ENCODE data around the gene SLC25A21.

The SLC25A21 gene

GRCh38 chr14:36683083-36683724 lies 489.2 kb downstream of the SLC25A21 start:
- DNase-seq = no peak

GRCh38 chr14:36682338-36682737 lies 490.1 kb downstream of the SLC25A21 start:
- DNase-seq = no peak

- DNase-seq = no peak
These were observed 496.2 kb downstream of the SLC25A21 start for GRCh38 chr14:36676236-36676635.

- DNase-seq = no peak
These were observed 496.8 kb downstream of the SLC25A21 start for GRCh38 chr14:36675581-36675980.

GRCh38 chr14:36674659-36675058 lies 497.7 kb downstream of the SLC25A21 start:
- no peak for DNase-seq

- DNase-seq = no peak
These were observed 500.3 kb downstream of the SLC25A21 start for GRCh38 chr14:36672095-36672494.

- no peak for DNase-seq
These were observed 501.3 kb downstream of the SLC25A21 start for GRCh38 chr14:36671149-36671548.

GRCh38 chr14:36667679-36668078 lies 504.7 kb downstream of the SLC25A21 start:
- DNase-seq = no peak

GRCh38 chr14:36666416-36667206 lies 505.8 kb downstream of the SLC25A21 start:
- no peak for DNase-seq

GRCh38 chr14:36665887-36666415 lies 506.5 kb downstream of the SLC25A21 start:
- DNase-seq = no peak

GRCh38 chr14:36664322-36665193 lies 507.8 kb downstream of the SLC25A21 start:
- DNase-seq = no peak

GRCh38 chr14:36663404-36664321 lies 508.7 kb downstream of the SLC25A21 start:
- DNase-seq = no peak

GRCh38 chr14:36662543-36663403 lies 509.6 kb downstream of the SLC25A21 start:
- DNase-seq = no peak

- no peak for DNase-seq
These were observed 510.2 kb downstream of the SLC25A21 start for GRCh38 chr14:36662258-36662542.

GRCh38 chr14:36661506-36662257 lies 510.7 kb downstream of the SLC25A21 start, which contains the start of gene PAX9:
Gene PAX9 (plus strand): TSS chr14:36661860. CDS start chr14:36662090, 230 bp downstream.
- DNase-seq = no peak

- no peak for DNase-seq
These were observed 511.5 kb downstream of the SLC25A21 start for GRCh38 chr14:36660736-36661505.

- DNase-seq = no peak
These were observed 512.3 kb downstream of the SLC25A21 start for GRCh38 chr14:36659822-36660735.

Data from activated T-cell treated with anti-CD3 and anti-CD28 coated beads for 4 hours (primary cell).